ENCODE measurements around the gene CAT. TPM values are rescaled to one million over a fixed set of nuclear protein-coding genes. Genes with fewer than 3 reads are reported as not detected.

Gene CAT
- total RNA-seq, 1 donor from 2014 or later, result 69.2 TPM

GRCh38 chr11:34490304-34490703 lies 51.6 kb downstream of the CAT start:
- DNase-seq (ENCODE audit: low spot score in 2 of 2), result no peak
- Histone ChIP-seq H3K4me3 (no peak overlapping the region), H3K27me3 (no peaks in the 10 kb centered on the region), H3K4me1 (no peaks in the 10 kb centered on the region), H3K9me3 (no peaks in the 10 kb centered on the region), H3K27ac (no peak overlapping the region), H3K36me3 (no peaks in the 10 kb centered on the region)
- intact Hi-C loops (cut with DNase I), result no loop called here
- no peak for TF ChIP-seq CTCF (IDR thresholded peaks at IDR 0.05)

- H3K27me3 ChIP-seq, result no peaks in the 10 kb centered on the region
- H3K4me1 ChIP-seq, result no peaks in the 10 kb centered on the region
- peak in 1 of 2 donors; percentile 72 for DNase-seq (ENCODE audit: low spot score in 2 of 2)
- intact Hi-C loops (cut with DNase I), result no loop called here
- peak; percentile 19 to 58 (median 39) for TF ChIP-seq CTCF (IDR thresholded peaks at IDR 0.05)
- H3K4me3 ChIP-seq, result no peak overlapping the region
- H3K36me3 ChIP-seq, result no peaks in the 10 kb centered on the region
- no peak overlapping the region for H3K27ac ChIP-seq
- H3K9me3 ChIP-seq, result no peaks in the 10 kb centered on the region
These were observed 54.2 kb downstream of the CAT start for GRCh38 chr11:34492806-34493414.

- no peak for TF ChIP-seq CTCF (IDR thresholded peaks at IDR 0.05)
- no peaks in the 10 kb centered on the region for H3K4me1 ChIP-seq
- no peak for DNase-seq (ENCODE audit: low spot score in 2 of 2)
- no peak overlapping the region for H3K27ac ChIP-seq
- H3K27me3 ChIP-seq, result no peaks in the 10 kb centered on the region
- H3K36me3 ChIP-seq, result no peaks in the 10 kb centered on the region
- H3K9me3 ChIP-seq, result no peaks in the 10 kb centered on the region
- intact Hi-C loops (cut with DNase I), result no loop called here
- H3K4me3 ChIP-seq, result no peak overlapping the region
These were observed 54.7 kb downstream of the CAT start for GRCh38 chr11:34493468-34493867.

GRCh38 chr11:34493926-34494595 lies 55.3 kb downstream of the CAT start:
- no peaks in the 10 kb centered on the region for H3K36me3 ChIP-seq
- DNase-seq (ENCODE audit: low spot score in 2 of 2), result no peak
- H3K4me3 ChIP-seq, result no peak overlapping the region
- H3K27me3 ChIP-seq, result no peaks in the 10 kb centered on the region
- no peak for TF ChIP-seq CTCF (IDR thresholded peaks at IDR 0.05)
- intact Hi-C loops (cut with DNase I), result no loop called here
- H3K4me1 ChIP-seq, result no peaks in the 10 kb centered on the region
- H3K9me3 ChIP-seq, result no peaks in the 10 kb centered on the region
- H3K27ac ChIP-seq, result no peak overlapping the region

GRCh38 chr11:34495239-34495723 lies 56.5 kb downstream of the CAT start:
- no peaks in the 10 kb centered on the region for H3K36me3 ChIP-seq
- no peak for TF ChIP-seq CTCF (IDR thresholded peaks at IDR 0.05)
- no peaks in the 10 kb centered on the region for H3K4me1 ChIP-seq
- no peaks in the 10 kb centered on the region for H3K9me3 ChIP-seq
- no peak overlapping the region for H3K4me3 ChIP-seq
- H3K27me3 ChIP-seq, result no peaks in the 10 kb centered on the region
- no peak for DNase-seq (ENCODE audit: low spot score in 2 of 2)
- no peak overlapping the region for H3K27ac ChIP-seq
- intact Hi-C loops (cut with DNase I), result no loop called here

All from ascending aorta (tissue), 2 donors.